Islet of Langerhans (tissue), 1 donor: Measurements from ENCODE around the gene BLTP3B.

Source experiments
- FAIRE-seq: peaks from one replicate; lab custom pipeline; 2011; peaks lifted over from hg19 to GRCh38; lab: Jason Lieb, UNC

BLTP3B gene

GRCh38 chr12:100114574-100114973 lies 28.1 kb downstream of the BLTP3B start:
- no peak for FAIRE-seq

- no peak for FAIRE-seq
Measured at GRCh38 chr12:100110276-100110675, 32.4 kb downstream of the BLTP3B start.

- no peak for FAIRE-seq
Measured at GRCh38 chr12:100106861-100107260, 35.8 kb downstream of the BLTP3B start.

GRCh38 chr12:100105661-100106060 lies 37.0 kb downstream of the BLTP3B start:
- FAIRE-seq = no peak

GRCh38 chr12:100101000-100101399 lies 41.7 kb downstream of the BLTP3B start:
- no peak for FAIRE-seq
